HG03521 (cell line): ENCODE data around the gene FRK.

ENCODE experiments used
- ATAC-seq: cut with Tn5 transposase; IDR thresholded peaks from one replicate; pipeline ENCODE4 v1.9.1; 2021; ENCODE audit warnings: mild to moderate bottlenecking, moderate library complexity; ENCODE audit not compliant: unreplicated experiment

The FRK gene

DNA sequence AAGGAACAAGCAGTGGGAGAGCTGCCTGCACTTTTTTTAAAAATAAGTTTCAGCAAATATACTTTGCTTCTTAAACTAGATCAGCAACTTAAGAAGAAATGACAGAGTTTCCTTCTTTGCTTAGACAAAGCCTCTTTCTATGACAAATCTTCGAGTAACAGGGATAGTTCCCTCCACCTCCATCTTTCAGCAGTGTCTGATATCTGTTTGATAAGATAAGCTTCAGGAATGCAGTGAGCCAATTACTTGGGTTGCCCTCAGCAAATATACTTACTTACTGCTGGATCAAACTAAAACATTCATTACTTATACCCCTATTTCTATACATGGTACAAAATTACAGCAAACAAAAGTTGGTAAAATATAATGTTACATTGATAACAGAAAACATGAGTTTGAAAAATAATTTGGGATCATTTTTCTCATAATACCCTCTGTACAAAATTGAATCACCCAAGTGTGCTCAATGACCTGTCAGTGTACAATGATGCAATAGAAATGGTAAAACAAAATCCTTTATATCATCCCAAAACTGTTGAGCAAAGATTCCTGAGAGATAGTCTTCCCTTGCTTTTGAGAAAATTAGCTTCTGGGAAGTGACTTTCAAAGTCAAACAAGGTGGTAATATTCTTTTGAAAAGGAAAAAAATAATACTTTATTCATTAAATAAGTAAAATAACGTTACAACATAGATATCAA is 24.5 kb downstream of the FRK start:
- no peak for ATAC-seq

DNA sequence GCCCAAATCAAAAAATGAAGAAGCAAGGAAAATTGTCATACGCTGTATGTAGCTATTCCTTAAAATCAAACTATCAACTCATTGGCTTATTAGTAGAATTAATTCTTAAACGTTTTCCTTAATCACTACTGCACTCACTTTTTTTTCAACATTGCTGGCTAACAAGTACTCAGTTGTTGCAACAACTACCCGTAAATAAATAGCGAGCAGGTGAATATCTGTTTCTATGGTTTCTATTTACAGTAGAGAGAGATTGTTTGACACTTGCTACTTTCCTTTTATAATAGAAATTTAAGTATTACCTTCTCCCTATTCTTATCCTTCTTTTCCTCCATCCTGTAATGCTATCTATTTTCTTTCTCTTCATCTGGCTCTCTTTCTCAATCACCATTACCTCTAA is 25.1 kb downstream of the FRK start:
- no peak for ATAC-seq

DNA sequence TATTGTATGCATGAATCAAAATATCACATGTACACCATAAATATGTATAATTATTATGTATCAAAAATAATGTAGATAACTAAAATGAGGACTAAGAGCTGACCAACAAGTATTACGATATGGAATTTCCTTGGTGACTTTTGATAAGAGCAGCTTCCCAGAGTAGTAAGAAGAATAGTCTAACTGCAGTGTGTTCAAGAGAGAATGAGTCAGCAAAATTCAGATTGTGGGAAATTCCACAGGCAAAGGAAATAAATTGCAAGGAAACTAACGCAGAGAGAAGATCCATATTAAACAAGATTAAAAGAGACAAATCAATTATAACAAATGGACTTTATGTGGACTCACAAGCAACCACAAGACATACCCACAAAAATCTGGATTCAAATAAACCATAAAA is 26.4 kb downstream of the FRK start:
- ATAC-seq: no peak

DNA sequence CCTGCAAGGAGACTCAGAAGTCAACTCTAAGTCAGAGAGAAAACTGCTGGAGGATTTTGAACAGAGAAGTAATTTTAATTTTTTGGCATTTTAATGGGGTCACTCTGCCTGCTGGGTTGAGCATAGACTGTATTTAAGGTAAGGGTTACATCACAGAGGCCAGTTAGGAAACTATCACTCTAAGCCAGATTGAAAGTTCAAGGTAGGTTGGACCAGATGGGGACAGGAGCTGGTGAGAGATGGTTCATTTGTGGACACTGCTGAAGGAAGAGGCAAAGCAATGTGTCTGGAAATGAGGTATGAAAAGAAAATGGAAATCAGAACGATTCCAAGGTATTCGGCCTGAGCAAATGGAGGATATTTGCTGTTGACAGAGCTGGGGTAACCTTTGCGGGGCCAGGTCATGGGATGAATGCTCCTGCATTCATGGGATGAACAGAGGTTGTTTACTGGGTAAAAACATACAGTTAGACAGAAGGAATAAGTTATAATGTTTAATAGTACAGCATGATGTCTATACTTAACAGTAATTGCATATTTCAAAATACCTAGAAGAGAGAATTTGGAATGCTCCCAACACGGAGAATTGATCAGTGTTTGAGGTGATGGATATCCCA is 26.9 kb downstream of the FRK start:
- no peak for ATAC-seq

DNA sequence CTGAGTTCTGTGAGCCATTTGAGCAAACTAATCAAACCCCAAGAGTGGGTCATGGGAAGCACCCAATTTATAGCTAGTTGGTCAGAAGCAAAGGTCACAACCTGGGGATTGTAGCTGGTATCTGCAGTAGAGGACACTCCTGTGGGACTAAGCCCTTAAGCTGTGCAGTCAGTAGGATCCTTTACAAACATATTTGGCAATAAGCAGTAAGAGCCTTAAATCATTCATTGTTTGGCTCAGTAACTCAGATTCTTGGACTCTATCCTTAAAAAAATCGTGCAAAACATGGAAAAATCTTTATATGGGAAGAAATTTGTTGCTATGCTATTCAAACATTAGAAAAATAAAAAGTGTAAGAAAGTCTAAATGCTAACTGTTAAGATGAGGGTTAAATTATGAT is 29.9 kb downstream of the FRK start:
- no peak for ATAC-seq

DNA sequence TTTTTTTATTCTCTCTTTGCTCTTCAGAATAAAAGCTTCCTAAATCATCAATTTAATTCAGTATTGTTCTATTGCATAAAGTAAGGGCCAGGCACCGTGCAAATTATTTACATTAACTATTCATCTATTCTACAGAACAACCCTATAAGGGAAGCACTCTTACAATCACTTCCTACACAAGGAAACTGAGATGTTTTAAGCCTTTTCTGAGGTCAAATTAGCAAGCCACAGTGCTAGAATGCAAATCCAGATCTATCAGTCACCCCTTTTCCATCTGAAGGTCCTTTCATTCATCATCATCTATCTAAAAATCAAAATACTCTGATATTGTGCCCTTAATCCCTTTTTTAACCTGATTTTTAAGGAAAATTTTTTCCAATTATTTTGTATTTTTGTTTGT is 31.2 kb downstream of the FRK start:
- no peak for ATAC-seq

DNA sequence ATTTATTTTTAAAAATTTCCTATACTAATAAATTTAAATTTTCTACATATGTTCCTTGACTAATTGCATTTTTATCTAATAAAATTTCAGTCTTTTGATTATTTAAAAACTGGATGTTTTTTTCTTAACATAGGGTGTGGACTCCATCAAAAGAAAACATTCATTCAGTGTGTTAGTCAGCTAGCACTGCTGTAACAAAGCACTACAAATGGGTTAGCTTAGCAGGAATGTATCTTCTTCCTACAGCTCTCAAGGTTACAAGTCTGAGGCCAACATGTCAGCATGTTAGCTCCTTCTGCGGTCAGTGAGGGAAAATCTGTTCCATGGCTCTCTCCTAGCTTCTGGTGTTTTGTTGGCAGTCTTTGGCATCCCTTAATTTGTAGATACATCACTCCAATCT is 32.5 kb downstream of the FRK start:
- no peak for ATAC-seq

DNA sequence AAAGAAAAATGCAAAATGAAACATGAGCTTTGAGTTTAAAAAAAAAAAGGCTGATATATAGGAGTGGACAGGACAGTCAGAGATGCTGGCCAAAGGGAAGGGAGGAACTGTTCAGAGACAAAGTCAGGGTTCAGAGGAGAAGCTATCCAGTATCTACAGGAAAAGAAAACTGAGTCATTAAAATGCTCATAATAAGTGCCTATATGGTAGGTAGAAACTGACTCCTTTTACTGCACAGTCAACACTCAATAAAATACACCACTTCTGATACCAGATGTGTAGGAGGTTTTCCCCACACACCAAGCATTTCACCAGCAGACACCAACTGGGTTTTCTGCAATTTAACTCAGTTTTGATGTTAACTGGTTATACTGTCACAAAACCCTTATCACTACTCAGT is 32.9 kb downstream of the FRK start:
- ATAC-seq: peak; percentile 45

DNA sequence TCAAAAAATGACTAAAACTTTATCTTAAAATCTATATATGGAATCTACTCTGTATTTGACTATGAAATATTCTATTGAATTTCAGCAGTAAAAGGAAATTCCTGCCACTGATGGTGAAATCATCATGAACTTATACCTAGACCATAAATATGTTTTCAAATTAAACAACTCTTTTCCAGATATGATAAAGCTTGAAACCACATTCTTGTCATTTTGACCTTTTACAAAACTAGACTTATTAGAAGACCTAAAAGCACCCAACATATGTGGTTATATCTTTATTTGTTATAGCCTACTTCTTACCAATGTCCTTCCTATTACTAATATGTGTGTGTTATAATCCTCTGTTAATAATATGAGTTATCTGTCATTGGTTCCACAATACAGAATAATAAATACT is 35.3 kb downstream of the FRK start:
- no peak for ATAC-seq

DNA sequence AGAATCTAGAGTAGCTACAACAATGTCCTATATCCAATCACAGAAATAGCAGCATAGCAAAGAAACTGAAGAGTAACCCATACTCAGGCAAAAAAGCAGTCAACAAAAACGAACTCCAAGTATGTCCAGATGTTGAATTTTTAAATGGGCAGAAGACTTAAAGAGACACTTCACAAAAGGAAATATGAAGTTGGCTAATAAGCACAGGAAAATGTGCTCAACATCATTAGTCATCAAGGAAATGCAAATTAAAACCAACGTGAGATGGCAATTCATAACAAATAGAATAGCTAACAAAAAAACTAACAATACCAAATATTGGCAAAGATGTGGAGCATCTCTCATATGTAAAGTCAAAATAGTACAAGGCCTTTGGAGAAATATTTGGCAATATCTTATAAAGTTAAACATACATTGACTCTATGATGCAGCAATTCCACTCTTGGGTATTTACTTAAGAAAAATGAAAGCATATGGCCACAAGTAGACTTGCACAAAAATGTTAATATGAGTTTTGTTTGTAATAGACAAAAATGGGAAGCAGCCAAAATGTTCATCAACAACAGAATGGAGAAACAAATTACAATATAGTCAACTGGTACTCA is 37.7 kb downstream of the FRK start:
- no peak for ATAC-seq

DNA sequence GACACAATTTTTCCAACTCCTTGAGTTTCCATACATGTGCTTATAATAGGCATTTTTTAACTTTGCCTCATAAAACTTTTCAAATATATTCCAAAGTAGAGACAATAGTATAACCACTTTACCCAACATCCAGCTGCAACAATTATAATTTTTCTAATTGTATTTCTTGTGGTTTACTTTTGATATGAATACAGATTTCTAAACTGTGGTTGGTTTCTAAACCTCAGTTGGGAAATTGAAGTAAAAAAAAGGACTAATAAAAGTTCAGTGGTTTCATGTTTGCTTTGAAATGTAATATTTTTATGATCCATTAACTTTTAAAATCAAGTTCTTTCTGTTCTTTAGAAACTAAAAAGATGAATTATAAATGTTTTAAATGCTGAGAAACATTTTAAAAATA is 40.0 kb downstream of the FRK start:
- no peak for ATAC-seq

DNA sequence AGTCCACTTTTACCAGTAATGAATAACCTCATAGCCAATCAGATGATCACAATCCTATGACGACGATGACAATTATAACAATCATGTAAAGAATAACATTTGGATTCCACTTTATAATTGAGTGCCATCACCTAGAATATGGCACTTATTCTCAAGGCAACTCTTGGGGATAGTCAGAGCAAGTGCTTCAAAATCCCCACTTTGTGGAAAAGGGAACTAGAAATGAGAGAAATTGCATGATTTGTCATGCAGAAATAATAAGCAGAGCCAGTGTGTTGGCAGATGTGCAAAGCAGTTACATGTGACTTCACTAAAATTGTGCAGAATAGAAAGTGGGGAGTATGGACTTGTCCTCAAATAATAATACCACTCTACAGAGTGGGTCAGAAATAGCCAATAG is 41.3 kb downstream of the FRK start:
- ATAC-seq: peak; percentile 46

DNA sequence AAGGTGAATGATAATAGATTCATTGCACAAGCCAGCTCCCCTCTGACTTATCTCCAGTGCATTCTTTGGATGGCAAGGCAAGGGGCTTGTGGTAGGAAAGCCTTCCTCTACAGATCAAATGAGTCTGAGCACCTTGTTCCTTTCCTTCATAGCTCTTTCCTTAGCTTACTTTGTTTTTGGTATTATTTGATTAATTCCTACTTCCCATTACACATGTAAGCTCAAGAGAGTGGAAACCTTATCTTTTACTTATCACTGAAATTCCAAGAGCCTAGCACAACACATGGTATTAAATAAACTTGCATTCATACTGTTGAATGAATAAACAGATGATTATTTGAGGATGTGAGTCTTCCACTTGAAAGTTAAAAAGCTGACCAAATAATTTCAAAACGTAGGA is 41.7 kb downstream of the FRK start:
- ATAC-seq: no peak

DNA sequence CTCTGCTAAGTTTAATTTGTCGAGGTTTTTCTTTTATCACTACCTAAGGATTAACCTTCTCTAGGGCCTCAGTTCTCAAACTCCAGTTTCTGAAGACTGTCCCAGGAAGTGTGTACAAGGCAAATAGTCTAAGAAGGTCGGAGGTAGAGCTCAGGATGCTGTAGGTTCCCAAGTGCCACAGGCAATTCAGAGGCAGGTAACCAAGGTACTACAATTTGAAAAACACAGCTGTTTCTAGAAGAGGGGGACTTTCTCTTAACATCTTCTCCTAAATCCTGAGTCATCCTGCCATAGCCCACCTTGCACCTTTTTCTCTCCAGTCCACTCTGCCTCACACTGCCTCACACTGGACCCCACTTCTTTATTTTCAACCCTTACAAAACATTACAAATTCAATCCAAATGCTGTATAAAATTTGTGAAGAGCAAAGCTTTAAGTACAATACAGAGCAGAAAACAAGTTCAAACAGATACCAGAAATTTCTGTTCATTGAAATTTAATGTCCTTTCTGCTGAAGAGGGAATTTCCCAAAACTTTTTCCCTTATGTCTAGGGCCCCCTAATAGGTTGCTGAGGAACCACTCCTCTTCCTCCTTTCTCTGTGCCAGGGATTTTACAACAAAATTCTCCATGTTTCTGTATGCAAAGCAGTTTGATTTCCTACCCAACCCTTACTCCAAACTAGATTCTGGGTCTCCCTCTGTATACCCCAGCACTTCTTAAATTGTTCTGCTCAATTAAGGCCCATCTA is 43.0 kb downstream of the FRK start:
- ATAC-seq: peak; percentile 24

DNA sequence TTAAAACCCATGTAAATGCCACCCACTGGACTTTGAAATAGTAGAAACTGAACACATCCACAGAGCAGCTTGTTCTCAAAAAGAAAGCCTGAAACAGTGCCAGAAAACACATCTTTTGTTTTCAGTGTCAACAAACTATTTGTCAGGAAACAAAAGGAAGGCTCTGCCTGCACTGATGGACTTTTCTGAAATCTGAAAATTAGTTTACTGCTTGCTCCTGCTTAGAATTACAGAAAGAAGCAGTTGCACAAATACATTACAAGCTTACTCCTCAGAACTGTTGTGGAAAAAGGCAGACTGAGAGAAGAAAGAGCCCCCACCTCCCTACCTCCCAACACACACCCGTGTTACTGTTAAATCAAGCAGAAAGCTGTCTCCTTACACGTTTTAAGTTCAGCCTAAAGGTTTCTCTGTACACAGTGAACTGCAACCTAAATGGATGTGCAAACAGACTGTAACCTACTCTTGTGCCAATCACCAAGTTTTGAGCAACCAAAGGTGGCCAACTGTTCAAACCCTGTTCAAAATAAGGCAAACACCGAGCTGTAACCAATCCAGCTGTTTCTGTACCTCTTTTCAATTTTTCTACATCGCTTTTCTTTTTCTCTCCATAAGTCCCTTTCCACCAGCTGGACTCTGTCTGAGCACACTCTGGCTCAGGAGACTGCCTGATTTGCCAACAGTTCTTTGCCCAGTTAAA is 43.7 kb downstream of the FRK start:
- peak; percentile 32 for ATAC-seq

DNA sequence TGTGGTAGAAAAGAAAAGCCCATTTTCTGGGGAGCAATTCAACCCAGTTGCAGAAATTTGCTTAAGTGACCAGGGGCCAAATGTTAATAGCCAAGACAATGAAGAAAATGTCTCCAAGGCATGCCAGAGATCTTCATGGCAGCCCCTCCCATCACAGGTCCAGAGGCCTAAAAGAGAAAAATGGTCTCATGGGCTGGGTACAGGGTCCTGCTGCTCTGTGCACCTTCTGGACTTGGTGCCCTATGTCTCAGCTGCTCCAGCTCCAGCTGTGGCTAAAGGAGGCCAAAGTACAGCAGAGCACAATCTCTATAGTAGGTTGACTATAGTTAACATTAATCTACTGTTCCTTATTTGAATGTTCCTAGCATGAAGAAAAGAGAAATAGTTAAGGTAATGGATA is 44.7 kb downstream of the FRK start:
- ATAC-seq: no peak

DNA sequence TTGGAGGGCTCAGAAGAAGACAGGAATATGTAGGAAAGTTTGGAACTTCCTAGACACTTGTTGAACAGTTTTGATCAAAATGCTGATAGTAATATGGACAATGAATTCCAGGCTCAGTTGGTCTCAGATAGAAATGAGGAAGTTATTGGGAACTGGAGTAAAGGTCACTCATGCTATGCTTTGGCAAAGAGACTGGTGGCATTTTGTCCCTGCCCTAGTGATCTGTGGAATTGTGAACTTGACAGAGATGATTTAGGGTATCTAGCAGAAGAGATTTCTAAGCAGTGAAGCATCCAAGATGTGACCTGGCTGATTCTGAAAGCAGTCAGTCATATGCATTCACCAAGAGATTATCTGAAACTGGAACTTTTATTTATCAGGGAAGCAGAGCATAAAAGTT is 45.1 kb downstream of the FRK start:
- ATAC-seq: no peak

DNA sequence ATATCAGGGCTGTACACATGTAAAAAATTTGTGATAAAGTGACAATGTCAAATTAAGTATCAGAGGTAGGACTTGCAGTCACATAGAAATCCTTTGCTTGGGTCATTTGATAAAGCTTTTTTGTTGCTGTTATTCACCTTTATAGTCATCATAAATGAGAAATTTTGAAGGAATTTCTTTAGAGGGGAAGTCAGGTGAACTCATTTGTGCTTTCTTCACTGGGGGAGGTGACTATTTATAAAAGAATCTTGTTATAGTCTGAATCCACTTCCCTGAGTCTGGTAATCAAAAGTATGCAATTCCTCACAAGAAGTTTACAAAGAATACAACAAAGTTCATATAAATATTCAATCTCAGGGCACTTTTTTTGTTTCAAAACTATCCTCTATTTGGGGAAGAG is 47.7 kb downstream of the FRK start:
- ATAC-seq: no peak

DNA sequence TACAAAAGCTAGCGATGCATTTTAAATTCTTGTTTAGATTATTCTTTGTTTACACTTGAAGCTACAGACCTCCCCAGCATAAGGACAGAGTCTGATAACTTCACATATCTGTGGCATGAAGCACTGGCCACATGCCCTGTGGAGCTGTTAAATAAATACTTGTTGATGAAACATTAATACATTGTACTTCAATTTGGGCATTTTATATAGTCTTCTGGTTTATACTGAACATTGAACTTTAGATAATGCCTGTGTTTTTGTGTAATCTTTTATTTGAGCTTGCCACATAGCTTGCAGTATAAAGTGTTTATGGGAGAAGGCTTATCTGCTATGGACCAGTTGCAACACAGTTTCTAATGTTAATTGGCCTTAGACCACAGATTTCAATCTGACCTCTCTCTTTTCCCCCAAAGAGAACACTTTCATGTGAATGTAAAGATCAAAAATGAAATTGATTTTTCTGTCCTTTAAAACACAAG is 48.2 kb downstream of the FRK start:
- no peak for ATAC-seq

DNA sequence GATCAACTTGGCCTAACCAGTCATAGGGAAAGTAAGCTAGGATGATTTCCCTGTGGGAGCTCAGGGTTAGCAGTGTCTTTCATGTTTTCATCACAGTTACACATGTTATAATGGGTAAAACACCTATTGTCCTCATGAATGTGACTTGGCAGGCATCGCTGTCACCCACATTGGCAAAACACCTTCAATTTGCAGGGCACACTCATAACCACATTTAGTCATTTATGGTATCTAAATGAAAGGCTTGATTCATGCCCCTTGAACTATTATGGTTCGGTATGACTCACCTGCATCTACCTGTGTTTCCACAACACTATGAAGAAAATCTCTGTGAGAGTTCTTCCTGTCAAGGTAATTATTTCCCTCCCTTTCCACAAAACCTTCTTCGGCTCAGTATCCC is 49.2 kb downstream of the FRK start:
- ATAC-seq: peak; percentile 32

DNA sequence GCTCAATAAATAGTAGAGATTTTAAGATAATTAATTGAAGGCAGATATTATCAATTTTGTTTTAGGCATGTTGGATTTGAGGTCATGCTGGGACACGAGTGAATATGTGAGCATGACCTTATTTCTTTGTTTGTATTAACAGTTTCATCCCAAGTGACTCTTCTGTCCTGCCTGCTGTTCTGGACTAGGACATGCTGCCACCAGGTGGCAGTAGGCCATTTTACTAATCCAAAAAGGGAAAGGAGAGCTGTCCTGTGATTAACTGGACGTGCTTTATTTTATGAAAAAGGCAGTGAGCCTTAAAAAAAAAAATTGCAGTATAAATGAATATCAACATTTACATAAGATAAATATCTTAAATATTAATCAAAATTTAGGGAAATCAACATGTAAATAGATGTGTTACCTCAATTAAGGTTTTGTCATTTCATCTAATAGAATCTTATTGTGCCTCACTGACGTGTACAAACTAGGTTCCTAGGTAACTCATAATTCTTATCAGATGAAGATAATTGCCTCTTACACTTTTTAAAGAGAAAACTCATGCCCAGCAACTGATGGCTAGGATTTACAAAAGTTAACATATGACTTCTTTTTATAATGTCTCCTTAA is 49.8 kb downstream of the FRK start:
- ATAC-seq: peak; percentile 36
